GM23338 (cell line): Measurements from ENCODE around the gene KRT33B. TPM values are rescaled to one million over a fixed set of nuclear protein-coding genes. Genes with fewer than 3 reads are reported as not detected.

Experiments
- ATAC-seq: fragments of 200-7000 bp; cut with Tn5 transposase; 3 replicates; pipeline ENCODE4 v1.9.1; 2020
- DNase-seq: peaks from one replicate; pipeline ENCODE4 v3.0.0-alpha.2; 2015; ENCODE audit warnings: low spot score
- H2AFZ ChIP-seq: fragments of 200-600 bp; sonication (generic); 2 replicates; pipeline ENCODE4 v1.8.0; 2016; ENCODE audit warnings: antibody characterized with exemption, mild to moderate bottlenecking, moderate library complexity
- H3F3A ChIP-seq: fragments of 200-600 bp; sonication (generic); replicated peaks from 2 replicates; pipeline ENCODE4 v1.8.0; 2017; ENCODE audit warnings: antibody characterized with exemption, mixed run types, low read depth
- H3K27ac ChIP-seq: fragments of 200-600 bp; sonication (generic); 2 replicates; pipeline ENCODE4 v1.6.1; 2016; ENCODE audit warnings: low read depth
- H3K27me3 ChIP-seq: fragments of 200-600 bp; sonication (generic); 2 replicates; pipeline ENCODE4 v1.8.0; 2016; ENCODE audit warnings: mild to moderate bottlenecking, mixed run types, moderate library complexity; ENCODE audit not compliant: insufficient read depth
- H3K36me3 ChIP-seq: fragments of 200-600 bp; sonication (generic); 2 replicates; pipeline ENCODE4 v1.8.0; 2016; ENCODE audit warnings: mild to moderate bottlenecking; ENCODE audit not compliant: insufficient read depth
- H3K4me1 ChIP-seq: fragments of 200-600 bp; sonication (generic); 2 replicates; pipeline ENCODE4 v1.8.0; 2016; ENCODE audit warnings: mild to moderate bottlenecking, moderate library complexity; ENCODE audit not compliant: insufficient read depth
- H3K4me2 ChIP-seq: fragments of 200-600 bp; sonication (generic); 2 replicates; pipeline ENCODE4 v1.7.1; 2017; ENCODE audit warnings: mixed run types
- H3K4me3 ChIP-seq: fragments of 200-600 bp; sonication (generic); 2 replicates; pipeline ENCODE4 v1.6.1; 2016; ENCODE audit warnings: mixed run types
- H3K79me2 ChIP-seq: fragments of 200-600 bp; sonication (generic); replicated peaks from 2 replicates; pipeline ENCODE4 v1.8.0; 2017; ENCODE audit warnings: mild to moderate bottlenecking; ENCODE audit not compliant: insufficient read depth
- H3K9me2 ChIP-seq: fragments of 200-600 bp; sonication (generic); 2 replicates; pipeline ENCODE4 v1.8.0; 2017; ENCODE audit not compliant: insufficient read depth
- H4K20me1 ChIP-seq: fragments of 200-600 bp; sonication (generic); replicated peaks from 2 replicates; pipeline ENCODE4 v1.8.0; 2017; ENCODE audit warnings: mild to moderate bottlenecking; ENCODE audit not compliant: insufficient read depth
- H3K27ac Mint-ChIP-seq: 2 replicates; pipeline ENCODE4 v1.8.0; 2020; ENCODE audit warnings: inconsistent platforms, mild to moderate bottlenecking, moderate library complexity, mixed read lengths
- H3K27me3 Mint-ChIP-seq: 3 replicates; pipeline ENCODE4 v1.8.0; 2022; ENCODE audit warnings: low read depth, mild to moderate bottlenecking, moderate library complexity, mixed read lengths, inconsistent platforms; ENCODE audit not compliant: insufficient read depth, poor library complexity
- H3K36me3 Mint-ChIP-seq: 3 replicates; pipeline ENCODE4 v1.8.0; 2021; ENCODE audit warnings: low read depth, mild to moderate bottlenecking, inconsistent platforms, moderate library complexity, mixed read lengths
- H3K4me1 Mint-ChIP-seq: 3 replicates; pipeline ENCODE4 v1.8.0; 2020; ENCODE audit warnings: mild to moderate bottlenecking, inconsistent platforms, mixed read lengths
- H3K4me3 Mint-ChIP-seq: 3 replicates; pipeline ENCODE4 v1.8.0; 2021; ENCODE audit warnings: moderate library complexity, mild to moderate bottlenecking, inconsistent platforms, mixed read lengths
- H3K9me3 Mint-ChIP-seq: 3 replicates; pipeline ENCODE4 v1.8.0; 2020; ENCODE audit warnings: moderate library complexity, mild to moderate bottlenecking, inconsistent platforms, mixed read lengths
- CREB1 ChIP-seq: fragments of 250-450 bp; sonication (Bioruptor Pico); IDR thresholded peaks from 2 replicates; pipeline ENCODE4 v1.5.0; 2020; ENCODE audit warnings: low read depth, mild to moderate bottlenecking, moderate library complexity
- EZH2 ChIP-seq: fragments of 200-600 bp; sonication (generic); IDR thresholded peaks from one replicate; pipeline ENCODE4 v1.8.0; 2017; ENCODE audit warnings: antibody characterized with exemption, mild to moderate bottlenecking, low read depth; ENCODE audit not compliant: unreplicated experiment
- EZH2phosphoT487 ChIP-seq: fragments of 200-600 bp; sonication (generic); IDR thresholded peaks from one replicate; pipeline ENCODE4 v1.8.1; 2018; ENCODE audit warnings: antibody characterized with exemption; ENCODE audit not compliant: unreplicated experiment
- JUNB ChIP-seq: IDR thresholded peaks from one replicate; pipeline ENCODE4 v1.6.1; 2016; ENCODE audit warnings: antibody characterized with exemption; ENCODE audit not compliant: unreplicated experiment
- NANOG ChIP-seq: IDR thresholded peaks from 2 replicates; pipeline ENCODE4 v1.6.1; 2016; ENCODE audit warnings: antibody characterized with exemption, borderline replicate concordance
- STAT1 ChIP-seq: IDR thresholded peaks from one replicate; pipeline ENCODE4 v1.6.1; 2016; ENCODE audit warnings: antibody characterized with exemption; ENCODE audit not compliant: unreplicated experiment
- polyA plus RNA-seq: library from polyadenylated mRNA; unstranded; fragments of >200 nt; fragmentation: Nextera tagmentation; extraction: Ambion mirVana; gene quantifications from 2 replicates; pipeline ENCODE4 v1.2.1, GENCODE V29; 2016
- total RNA-seq: library from RNA; depleted of rRNA; stranded (reverse); fragments of >200 nt; shearing (Covaris generic); gene quantifications from 2 replicates; pipeline ENCODE4 v1.2.3, GENCODE V29; 2014
- TF ChIP-seq, protein P1 (sequence below): IDR thresholded peaks from one replicate; pipeline ENCODE4 v1.6.1; 2018; ENCODE audit warnings: antibody characterized with exemption; ENCODE audit not compliant: unreplicated experiment
- TF ChIP-seq, protein P2 (sequence below), 2 experiments: fragments of 200-600 bp in 1 of 2; sonication (generic) in 1 of 2; conservative IDR thresholded peaks; 2 replicates each; pipeline versions ENCODE4 v1.5.1 to v1.6.1; 2016 to 2017; ENCODE audit warnings: antibody characterized with exemption in 2 of 2, low read depth in 2 of 2, mild to moderate bottlenecking in 2 of 2, moderate library complexity in 1 of 2
- TF ChIP-seq, protein P3 (sequence below): IDR thresholded peaks from 2 replicates; pipeline ENCODE4 v1.6.1; 2016; ENCODE audit warnings: antibody characterized with exemption
- TF ChIP-seq, protein P4 (sequence below): fragments of 250-450 bp; sonication (Bioruptor Pico); IDR thresholded peaks from 2 replicates; pipeline ENCODE4 v1.5.0; 2020; ENCODE audit warnings: mild to moderate bottlenecking, moderate library complexity

The KRT33B gene
- total and polyA plus RNA-seq, 2 experiments from 2014 or later = not detected

DNA sequence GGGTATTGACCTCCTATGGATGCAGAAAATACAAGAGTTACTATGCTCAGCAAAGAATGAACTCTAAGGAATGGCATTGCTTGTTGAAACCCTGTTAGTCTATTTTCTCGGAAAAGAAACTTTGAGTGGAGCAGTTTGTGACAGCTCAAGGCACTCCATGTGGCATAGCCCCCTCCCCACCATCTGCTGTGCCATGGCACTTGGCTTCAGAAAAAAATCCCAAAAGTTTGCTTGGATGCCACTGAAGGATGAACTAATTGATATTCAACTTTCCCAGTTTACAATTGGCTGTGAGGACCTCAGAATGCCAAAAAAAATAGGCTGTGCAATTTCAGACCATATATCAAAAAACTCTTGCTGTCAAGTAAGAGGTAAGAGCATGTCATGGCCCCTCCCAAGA lies 26.0 kb upstream of the KRT33B start:
- no peaks in the 10 kb centered on the region for H3K4me1 Mint-ChIP-seq
- no peaks in the 10 kb centered on the region for H3K36me3 Mint-ChIP-seq

More for the DNA sequence above, 26.0 kb upstream of the KRT33B start:
- H3K27ac ChIP-seq = no peak overlapping the region
- H3K79me2 ChIP-seq = no peaks in the 10 kb centered on the region
- Mint-ChIP-seq H3K27me3 (no peaks in the 10 kb centered on the region), H3K27ac (no peak overlapping the region), H3K9me3 (no peaks in the 10 kb centered on the region), H3K4me3 (no peak overlapping the region)
- TF ChIP-seq CREB1 (CRISPR knock-in tag) = no peak
- TF ChIP-seq JUNB = no peak
- no peak for TF ChIP-seq EZH2
- TF ChIP-seq, protein P1, sequence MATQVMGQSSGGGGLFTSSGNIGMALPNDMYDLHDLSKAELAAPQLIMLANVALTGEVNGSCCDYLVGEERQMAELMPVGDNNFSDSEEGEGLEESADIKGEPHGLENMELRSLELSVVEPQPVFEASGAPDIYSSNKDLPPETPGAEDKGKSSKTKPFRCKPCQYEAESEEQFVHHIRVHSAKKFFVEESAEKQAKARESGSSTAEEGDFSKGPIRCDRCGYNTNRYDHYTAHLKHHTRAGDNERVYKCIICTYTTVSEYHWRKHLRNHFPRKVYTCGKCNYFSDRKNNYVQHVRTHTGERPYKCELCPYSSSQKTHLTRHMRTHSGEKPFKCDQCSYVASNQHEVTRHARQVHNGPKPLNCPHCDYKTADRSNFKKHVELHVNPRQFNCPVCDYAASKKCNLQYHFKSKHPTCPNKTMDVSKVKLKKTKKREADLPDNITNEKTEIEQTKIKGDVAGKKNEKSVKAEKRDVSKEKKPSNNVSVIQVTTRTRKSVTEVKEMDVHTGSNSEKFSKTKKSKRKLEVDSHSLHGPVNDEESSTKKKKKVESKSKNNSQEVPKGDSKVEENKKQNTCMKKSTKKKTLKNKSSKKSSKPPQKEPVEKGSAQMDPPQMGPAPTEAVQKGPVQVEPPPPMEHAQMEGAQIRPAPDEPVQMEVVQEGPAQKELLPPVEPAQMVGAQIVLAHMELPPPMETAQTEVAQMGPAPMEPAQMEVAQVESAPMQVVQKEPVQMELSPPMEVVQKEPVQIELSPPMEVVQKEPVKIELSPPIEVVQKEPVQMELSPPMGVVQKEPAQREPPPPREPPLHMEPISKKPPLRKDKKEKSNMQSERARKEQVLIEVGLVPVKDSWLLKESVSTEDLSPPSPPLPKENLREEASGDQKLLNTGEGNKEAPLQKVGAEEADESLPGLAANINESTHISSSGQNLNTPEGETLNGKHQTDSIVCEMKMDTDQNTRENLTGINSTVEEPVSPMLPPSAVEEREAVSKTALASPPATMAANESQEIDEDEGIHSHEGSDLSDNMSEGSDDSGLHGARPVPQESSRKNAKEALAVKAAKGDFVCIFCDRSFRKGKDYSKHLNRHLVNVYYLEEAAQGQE = no peak
- TF ChIP-seq, protein P2, sequence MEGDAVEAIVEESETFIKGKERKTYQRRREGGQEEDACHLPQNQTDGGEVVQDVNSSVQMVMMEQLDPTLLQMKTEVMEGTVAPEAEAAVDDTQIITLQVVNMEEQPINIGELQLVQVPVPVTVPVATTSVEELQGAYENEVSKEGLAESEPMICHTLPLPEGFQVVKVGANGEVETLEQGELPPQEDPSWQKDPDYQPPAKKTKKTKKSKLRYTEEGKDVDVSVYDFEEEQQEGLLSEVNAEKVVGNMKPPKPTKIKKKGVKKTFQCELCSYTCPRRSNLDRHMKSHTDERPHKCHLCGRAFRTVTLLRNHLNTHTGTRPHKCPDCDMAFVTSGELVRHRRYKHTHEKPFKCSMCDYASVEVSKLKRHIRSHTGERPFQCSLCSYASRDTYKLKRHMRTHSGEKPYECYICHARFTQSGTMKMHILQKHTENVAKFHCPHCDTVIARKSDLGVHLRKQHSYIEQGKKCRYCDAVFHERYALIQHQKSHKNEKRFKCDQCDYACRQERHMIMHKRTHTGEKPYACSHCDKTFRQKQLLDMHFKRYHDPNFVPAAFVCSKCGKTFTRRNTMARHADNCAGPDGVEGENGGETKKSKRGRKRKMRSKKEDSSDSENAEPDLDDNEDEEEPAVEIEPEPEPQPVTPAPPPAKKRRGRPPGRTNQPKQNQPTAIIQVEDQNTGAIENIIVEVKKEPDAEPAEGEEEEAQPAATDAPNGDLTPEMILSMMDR (conservative IDR thresholded peaks at IDR 0.05; ENCODE audit: low read depth in 2 of 2) = no peak
- no peak for TF ChIP-seq STAT1
- TF ChIP-seq, protein P3, sequence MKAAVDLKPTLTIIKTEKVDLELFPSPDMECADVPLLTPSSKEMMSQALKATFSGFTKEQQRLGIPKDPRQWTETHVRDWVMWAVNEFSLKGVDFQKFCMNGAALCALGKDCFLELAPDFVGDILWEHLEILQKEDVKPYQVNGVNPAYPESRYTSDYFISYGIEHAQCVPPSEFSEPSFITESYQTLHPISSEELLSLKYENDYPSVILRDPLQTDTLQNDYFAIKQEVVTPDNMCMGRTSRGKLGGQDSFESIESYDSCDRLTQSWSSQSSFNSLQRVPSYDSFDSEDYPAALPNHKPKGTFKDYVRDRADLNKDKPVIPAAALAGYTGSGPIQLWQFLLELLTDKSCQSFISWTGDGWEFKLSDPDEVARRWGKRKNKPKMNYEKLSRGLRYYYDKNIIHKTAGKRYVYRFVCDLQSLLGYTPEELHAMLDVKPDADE = no peak
- no peak for TF ChIP-seq NANOG
- no peak for TF ChIP-seq EZH2phosphoT487
- TF ChIP-seq, protein P4, sequence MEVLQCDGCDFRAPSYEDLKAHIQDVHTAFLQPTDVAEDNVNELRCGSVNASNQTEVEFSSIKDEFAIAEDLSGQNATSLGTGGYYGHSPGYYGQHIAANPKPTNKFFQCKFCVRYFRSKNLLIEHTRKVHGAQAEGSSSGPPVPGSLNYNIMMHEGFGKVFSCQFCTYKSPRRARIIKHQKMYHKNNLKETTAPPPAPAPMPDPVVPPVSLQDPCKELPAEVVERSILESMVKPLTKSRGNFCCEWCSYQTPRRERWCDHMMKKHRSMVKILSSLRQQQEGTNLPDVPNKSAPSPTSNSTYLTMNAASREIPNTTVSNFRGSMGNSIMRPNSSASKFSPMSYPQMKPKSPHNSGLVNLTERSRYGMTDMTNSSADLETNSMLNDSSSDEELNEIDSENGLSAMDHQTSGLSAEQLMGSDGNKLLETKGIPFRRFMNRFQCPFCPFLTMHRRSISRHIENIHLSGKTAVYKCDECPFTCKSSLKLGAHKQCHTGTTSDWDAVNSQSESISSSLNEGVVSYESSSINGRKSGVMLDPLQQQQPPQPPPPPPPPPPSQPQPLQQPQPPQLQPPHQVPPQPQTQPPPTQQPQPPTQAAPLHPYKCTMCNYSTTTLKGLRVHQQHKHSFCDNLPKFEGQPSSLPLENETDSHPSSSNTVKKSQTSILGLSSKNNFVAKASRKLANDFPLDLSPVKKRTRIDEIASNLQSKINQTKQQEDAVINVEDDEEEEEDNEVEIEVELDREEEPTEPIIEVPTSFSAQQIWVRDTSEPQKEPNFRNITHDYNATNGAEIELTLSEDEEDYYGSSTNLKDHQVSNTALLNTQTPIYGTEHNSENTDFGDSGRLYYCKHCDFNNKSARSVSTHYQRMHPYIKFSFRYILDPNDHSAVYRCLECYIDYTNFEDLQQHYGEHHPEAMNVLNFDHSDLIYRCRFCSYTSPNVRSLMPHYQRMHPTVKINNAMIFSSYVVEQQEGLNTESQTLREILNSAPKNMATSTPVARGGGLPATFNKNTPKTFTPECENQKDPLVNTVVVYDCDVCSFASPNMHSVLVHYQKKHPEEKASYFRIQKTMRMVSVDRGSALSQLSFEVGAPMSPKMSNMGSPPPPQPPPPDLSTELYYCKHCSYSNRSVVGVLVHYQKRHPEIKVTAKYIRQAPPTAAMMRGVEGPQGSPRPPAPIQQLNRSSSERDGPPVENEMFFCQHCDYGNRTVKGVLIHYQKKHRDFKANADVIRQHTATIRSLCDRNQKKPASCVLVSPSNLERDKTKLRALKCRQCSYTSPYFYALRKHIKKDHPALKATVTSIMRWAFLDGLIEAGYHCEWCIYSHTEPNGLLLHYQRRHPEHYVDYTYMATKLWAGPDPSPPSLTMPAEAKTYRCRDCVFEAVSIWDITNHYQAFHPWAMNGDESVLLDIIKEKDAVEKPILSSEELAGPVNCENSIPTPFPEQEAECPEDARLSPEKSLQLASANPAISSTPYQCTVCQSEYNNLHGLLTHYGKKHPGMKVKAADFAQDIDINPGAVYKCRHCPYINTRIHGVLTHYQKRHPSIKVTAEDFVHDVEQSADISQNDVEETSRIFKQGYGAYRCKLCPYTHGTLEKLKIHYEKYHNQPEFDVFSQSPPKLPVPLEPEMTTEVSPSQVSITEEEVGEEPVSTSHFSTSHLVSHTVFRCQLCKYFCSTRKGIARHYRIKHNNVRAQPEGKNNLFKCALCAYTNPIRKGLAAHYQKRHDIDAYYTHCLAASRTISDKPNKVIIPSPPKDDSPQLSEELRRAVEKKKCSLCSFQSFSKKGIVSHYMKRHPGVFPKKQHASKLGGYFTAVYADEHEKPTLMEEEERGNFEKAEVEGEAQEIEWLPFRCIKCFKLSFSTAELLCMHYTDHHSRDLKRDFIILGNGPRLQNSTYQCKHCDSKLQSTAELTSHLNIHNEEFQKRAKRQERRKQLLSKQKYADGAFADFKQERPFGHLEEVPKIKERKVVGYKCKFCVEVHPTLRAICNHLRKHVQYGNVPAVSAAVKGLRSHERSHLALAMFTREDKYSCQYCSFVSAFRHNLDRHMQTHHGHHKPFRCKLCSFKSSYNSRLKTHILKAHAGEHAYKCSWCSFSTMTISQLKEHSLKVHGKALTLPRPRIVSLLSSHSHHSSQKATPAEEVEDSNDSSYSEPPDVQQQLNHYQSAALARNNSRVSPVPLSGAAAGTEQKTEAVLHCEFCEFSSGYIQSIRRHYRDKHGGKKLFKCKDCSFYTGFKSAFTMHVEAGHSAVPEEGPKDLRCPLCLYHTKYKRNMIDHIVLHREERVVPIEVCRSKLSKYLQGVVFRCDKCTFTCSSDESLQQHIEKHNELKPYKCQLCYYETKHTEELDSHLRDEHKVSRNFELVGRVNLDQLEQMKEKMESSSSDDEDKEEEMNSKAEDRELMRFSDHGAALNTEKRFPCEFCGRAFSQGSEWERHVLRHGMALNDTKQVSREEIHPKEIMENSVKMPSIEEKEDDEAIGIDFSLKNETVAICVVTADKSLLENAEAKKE = no peak
- H3K36me3 ChIP-seq = no peaks in the 10 kb centered on the region
- H3F3A ChIP-seq = no peaks in the 10 kb centered on the region
- H3K4me3 ChIP-seq = no peak overlapping the region
- H2AFZ ChIP-seq = no peak overlapping the region
- 0 out of 2 replicates have a peak, but pooled peaks cover 2% of the 10 kb centered on the region for H3K9me2 ChIP-seq
- DNase-seq = no peak
- no peak for ATAC-seq
- H3K27me3 ChIP-seq = no peaks in the 10 kb centered on the region
- no peaks in the 10 kb centered on the region for H4K20me1 ChIP-seq
- H3K4me2 ChIP-seq = no peak overlapping the region
- no peaks in the 10 kb centered on the region for H3K4me1 ChIP-seq
